Stimulated activated CD4-positive, alpha-beta T cell treated with anti-CD3 and anti-CD28 coated beads, Interleukin-2, amount 100 ng/mL, for 48 hours (primary cell): Measurements from ENCODE around the gene MAS1L.

Experiments
- DNase-seq, 2 donors: peaks; one replicate each; pipeline ENCODE4 v3.0.0-alpha.2; 2020

MAS1L gene

DNA sequence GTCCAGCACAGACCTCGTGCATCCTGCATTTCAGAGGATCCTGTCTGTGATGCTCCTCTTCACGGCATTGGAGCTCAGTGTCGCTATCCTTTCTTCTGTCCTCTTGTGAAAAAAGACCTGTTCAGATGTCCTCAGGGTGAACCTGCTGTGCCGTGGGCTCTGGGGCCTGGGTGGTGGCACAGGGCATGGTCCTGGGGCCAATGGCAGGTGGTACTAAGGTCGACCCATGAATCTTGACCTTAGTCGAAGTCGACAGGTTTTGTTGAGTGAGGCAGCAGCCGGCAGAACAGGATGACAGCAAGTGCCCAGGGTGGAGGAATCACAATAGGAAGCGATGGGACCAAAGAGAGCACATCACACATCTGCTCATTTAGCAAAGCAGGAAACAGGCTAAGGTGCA lies 22.0 kb upstream of the MAS1L start:
- no peak for DNase-seq

GRCh38 chr6:29509239-29509638 lies 21.5 kb upstream of the MAS1L start:
- DNase-seq, result no peak

DNA sequence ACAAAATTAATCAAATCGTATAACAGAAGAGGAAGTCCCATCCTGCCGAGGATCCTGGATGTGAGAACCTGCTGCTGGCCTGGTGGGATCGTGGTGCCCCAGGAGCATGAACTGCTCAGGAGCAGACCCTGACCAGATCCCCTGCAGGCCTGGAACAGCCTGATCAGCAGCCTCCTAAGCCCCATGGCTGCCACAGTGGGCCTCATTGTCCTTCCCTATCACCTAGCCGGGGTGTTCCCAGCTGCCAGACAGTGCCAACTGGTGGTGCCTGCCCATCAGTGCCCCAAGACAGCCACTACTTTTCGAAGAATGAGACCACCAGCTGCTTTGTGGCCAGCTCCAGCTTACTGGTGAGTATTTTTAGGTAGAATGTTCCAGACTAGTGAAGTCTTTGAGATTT lies 19.6 kb upstream of the MAS1L start:
- no peak for DNase-seq

- DNase-seq, result no peak
Observed at GRCh38 chr6:29506446-29507067, 18.8 kb upstream of the MAS1L start.

DNA sequence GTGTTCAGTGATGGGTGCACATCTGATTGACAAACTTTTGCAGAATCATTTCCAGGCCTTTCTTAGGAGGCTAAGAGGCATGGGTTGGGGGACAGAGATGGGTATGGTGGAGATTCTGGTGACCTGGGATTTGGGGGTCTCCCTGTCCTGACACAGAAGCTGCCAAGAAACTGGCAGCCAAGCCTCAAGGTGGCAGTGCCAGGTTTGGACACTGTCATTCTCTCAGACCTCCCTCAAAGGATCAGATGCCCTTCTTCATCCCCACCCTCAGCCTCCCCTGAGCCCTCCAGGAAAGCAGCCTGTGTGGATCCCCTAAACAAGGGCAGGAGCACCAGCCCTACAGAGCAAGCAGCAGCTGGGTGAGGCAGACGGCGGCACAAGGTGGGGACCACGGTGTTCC lies 18.1 kb upstream of the MAS1L start:
- no peak for DNase-seq

GRCh38 chr6:29504961-29505360 lies 17.2 kb upstream of the MAS1L start:
- no peak for DNase-seq

DNA sequence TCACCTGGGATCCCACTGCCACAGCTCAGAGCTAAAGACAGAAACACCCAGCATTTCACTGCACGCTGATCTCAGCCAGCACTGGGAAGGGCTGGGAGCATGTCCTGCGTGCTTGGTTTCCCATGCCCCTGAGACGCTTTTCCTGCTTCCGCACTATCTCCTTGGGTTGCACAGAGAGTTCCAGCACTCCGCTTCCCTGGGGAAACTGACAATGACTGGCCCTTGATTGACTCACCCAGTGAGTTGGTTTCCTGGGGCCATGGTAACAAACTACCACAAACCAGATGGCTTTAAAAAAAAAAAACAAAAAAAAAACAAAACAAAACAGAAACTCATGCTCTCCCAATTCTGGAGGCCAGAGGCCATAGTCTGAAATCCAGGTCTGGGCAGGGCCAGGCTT lies 14.8 kb upstream of the MAS1L start:
- DNase-seq, result no peak

DNA sequence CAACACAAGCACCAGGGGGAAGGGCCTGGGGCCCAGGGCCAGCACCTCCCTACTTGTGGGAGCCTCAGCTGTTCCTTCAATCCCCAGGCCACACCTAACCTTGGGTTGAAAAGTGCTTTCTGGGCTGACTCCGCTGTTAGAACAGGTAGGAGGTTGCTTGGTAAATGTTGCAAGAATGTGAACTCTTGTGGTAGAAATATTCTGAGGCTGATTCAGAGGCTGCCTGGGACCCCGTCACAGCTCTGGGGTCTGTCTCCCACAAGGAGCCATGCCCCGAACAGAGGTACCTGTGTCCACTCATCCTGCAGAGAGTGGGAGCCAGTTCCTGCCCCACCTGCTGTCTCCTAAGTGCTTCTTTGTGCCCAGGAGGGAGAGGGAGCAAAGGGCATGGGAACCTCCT lies 14.4 kb upstream of the MAS1L start:
- no peak for DNase-seq

DNA sequence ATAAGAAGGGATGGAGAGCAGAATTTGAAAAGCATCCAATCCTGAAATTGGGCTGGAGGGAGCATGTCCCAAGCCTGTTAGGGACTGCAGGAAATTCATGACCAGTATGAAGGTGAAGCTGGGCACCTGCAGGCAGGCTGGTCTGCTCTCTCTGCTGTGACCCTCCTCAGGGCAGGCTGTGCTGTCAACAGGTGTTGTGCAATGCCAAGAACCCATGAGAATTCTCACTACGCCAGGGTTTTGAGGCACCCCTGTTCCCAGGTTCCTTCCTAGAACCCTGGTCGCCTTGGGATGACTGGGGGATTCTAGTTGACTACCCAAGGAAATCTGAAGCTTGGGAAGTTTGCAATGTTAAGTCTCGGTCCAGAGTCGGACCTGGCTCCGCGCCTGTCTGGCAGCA lies 13.3 kb upstream of the MAS1L start:
- DNase-seq, result no peak

DNA sequence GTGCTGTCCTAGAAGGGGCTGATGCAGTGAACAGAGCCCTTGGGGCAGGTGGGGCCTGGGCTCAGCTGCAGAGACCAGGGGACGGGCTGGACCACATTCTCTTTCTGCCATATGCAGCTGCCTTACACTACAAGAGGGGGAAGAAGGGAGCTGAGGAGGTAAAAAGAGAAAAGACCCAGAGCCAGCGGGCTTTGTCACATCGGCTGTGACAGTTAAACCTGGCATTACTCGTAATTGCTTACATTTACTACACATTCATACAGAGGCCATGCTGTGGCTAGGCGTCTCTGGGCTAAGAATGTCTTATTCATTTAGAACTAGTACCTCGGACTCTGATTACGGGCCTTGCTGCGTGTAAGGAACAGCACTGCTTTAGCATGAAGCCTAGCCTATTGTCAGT lies 12.8 kb upstream of the MAS1L start:
- no peak for DNase-seq

GRCh38 chr6:29499704-29500103 lies 11.9 kb upstream of the MAS1L start:
- no peak for DNase-seq

- no peak for DNase-seq
Observed at GRCh38 chr6:29496961-29497360, 9.2 kb upstream of the MAS1L start.

DNA sequence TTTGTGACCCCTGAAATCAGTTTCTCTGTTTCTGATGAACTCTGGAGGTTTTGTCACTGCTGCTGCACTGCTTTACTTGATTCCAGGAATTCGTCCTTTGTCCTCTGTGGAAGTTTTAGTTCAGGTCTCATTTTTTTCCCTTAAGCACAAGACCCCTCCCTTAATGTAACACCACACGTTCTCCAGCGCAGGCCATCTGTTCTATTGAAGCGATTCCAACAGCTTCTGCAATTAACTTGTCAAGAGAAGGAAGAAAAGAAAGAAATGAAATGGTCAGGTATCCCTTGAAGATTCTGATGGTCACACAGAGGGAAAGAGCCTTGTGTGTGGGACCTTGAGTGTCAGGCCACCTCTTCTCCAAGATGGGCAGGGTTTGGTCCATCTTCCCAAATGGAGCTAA lies 7.8 kb upstream of the MAS1L start:
- DNase-seq, result no peak

DNA sequence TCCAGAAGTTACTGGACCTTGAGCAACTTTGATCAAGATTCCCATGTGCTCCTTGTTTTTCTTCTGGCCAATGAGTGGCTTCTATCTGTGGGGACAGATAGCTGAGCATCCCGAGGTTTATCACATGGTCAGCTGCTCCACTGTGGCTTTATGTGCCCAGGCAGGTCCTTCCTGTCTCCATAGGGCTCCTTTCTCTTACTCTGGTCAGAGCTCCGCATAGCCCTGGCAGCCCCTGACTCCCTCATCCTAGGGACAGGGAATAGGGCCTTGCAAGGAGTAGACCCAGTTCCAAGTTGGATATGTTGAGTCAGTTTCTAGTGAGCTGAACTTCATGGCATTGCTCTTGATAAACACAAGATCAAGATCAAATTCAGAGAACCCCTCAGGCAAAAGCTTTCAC lies 6.4 kb upstream of the MAS1L start:
- DNase-seq, result no peak

- no peak for DNase-seq
Observed at GRCh38 chr6:29493261-29493660, 5.5 kb upstream of the MAS1L start.

- DNase-seq, result no peak
Observed at GRCh38 chr6:29491574-29491973, 3.8 kb upstream of the MAS1L start.

GRCh38 chr6:29490552-29490951 lies 2.8 kb upstream of the MAS1L start:
- no peak for DNase-seq

- no peak for DNase-seq
Observed at GRCh38 chr6:29490055-29490454, 2.3 kb upstream of the MAS1L start.

DNA sequence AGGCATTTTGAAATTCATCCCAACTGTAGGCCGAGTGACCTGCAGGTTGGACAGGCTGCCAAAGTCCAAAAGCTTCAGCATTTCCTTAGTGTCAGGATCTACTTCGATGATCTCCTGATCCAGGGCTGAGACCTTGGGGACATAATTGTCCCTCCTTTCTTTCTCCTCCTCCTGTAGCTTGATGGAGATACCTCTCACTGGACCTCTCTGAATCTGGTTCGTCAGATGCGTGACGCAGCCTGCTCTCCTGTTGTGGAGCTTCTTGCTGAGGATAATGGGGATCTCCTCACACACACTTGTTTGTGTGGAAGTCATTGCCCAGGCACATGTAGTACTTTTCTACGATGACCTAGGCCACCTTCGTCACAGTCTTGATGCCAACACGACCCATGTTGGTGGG lies 1.5 kb upstream of the MAS1L start:
- DNase-seq, result no peak

- DNase-seq, result no peak
Observed at GRCh38 chr6:29488874-29489273, 1.1 kb upstream of the MAS1L start.

DNA sequence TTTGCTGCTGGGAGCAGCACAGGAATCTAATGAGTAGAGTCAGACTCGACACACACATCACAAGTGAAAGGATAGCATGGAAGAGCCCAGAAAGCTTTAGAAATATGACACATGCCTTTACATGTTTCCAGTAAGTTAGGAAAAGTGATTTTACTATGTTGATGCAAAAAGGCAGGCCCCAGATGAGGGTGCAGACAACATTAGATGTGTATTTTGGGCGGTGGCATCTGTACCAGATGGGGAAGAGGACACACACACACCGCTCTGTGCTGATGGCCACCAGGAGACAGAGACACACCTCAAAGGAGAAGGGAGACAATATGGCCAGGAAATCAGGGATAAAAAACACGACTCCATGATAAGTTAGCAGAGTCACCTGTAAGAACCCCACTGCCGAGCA lies 625 bp downstream of the MAS1L start:
- no peak for DNase-seq

DNA sequence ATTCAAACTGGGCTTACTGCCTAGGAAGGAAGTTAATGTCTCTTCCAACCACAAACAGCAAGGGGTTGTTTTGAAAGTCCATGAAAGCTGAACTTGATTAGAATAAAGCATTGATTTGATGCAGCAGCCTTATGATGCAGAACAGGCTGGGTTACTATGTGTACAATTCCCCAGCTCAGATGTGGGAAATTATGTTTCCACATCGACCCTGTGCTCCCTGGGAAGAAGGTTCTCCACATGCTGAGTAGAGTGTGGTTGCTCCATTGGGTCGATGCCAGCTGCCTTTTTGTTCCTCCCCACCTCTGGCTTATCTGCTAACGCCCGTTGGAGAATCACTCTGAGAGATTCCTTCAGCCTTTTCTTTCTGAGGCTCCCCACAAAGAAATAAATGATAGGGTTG lies 1.2 kb downstream of the MAS1L start:
- DNase-seq, result no peak

GRCh38 chr6:29483735-29484134 lies 4.0 kb downstream of the MAS1L start:
- no peak for DNase-seq

- no peak for DNase-seq
Observed at GRCh38 chr6:29483186-29483585, 4.6 kb downstream of the MAS1L start.

- no peak for DNase-seq
Observed at GRCh38 chr6:29479560-29479959, 8.2 kb downstream of the MAS1L start.

- no peak for DNase-seq
Observed at GRCh38 chr6:29478740-29479139, 9.0 kb downstream of the MAS1L start.
